Natural killer cell (primary cell): ENCODE results near the gene CEBPE. TPM values are rescaled to one million over a fixed set of nuclear protein-coding genes. Genes with fewer than 3 reads are reported as not detected.

ENCODE experiments used
- ATAC-seq, 3 donors: fragments of 150-1000 bp in 2 of 3; fragments of 200-7000 bp in 1 of 3; cut with Tn5 transposase; 1 replicate in 1 of 3; 2 replicates in 2 of 3; pipeline ENCODE4 v1.10.0; 2021; ENCODE audit warnings: mild to moderate bottlenecking in 2 of 3, moderate library complexity in 2 of 3
- DNase-seq, 2 donors: peaks; one replicate each; pipeline versions ENCODE4 v3.0.0 to v3.0.0-alpha.2; 2013 to 2021; ENCODE audit warnings: mixed read lengths in 1 of 2
- H3K27ac ChIP-seq: one replicate; pipeline ENCODE4 v1.5.1; 2013; ENCODE audit warnings: mild to moderate bottlenecking, low read length
- H3K27me3 ChIP-seq: one replicate; pipeline ENCODE4 v1.6.1; 2013; ENCODE audit warnings: low read length; ENCODE audit not compliant: control insufficient read depth, insufficient read depth
- H3K36me3 ChIP-seq: one replicate; pipeline ENCODE4 v1.6.1; 2013; ENCODE audit warnings: low read length; ENCODE audit not compliant: control insufficient read depth, insufficient read depth
- H3K4me1 ChIP-seq: one replicate; pipeline ENCODE4 v1.6.1; 2013; ENCODE audit warnings: low read length; ENCODE audit not compliant: control insufficient read depth, insufficient read depth
- H3K4me3 ChIP-seq: one replicate; pipeline ENCODE4 v1.5.1; 2013; ENCODE audit warnings: low read length
- H3K9me3 ChIP-seq: one replicate; pipeline ENCODE4 v1.6.1; 2013; ENCODE audit warnings: low read length; ENCODE audit not compliant: control insufficient read depth, insufficient read depth
- H3K27ac Mint-ChIP-seq, 2 donors: one replicate each; pipeline ENCODE4 v1.8.0; 2022; ENCODE audit warnings: mild to moderate bottlenecking in 2 of 2, mixed read lengths in 2 of 2, moderate library complexity in 1 of 2
- H3K27me3 Mint-ChIP-seq, 2 donors: one replicate each; pipeline ENCODE4 v1.8.0; 2022; ENCODE audit warnings: low read depth in 2 of 2, mixed read lengths in 2 of 2
- H3K36me3 Mint-ChIP-seq: one replicate; pipeline ENCODE4 v1.8.0; 2022; ENCODE audit warnings: mixed read lengths
- H3K4me1 Mint-ChIP-seq, 2 donors: one replicate each; pipeline ENCODE4 v1.8.0; 2022; ENCODE audit warnings: mixed read lengths in 2 of 2
- H3K4me3 Mint-ChIP-seq: one replicate; pipeline ENCODE4 v1.8.0; 2022; ENCODE audit warnings: mild to moderate bottlenecking, moderate library complexity, mixed read lengths
- H3K9me3 Mint-ChIP-seq, 2 donors: one replicate each; pipeline ENCODE4 v1.8.0; 2022; ENCODE audit warnings: mixed read lengths in 2 of 2
- CTCF ChIP-seq: fragments of 200-600 bp; IDR thresholded peaks from one replicate; pipeline ENCODE4 v1.8.0; 2022; ENCODE audit warnings: antibody characterized with exemption
- WGBS: methylation state at CpG from one replicate; pipeline ENCODE4 v1.1.7; 2013; ENCODE audit warnings: missing lambda C conversion rate; ENCODE audit not compliant: insufficient coverage; 5-methylcytosine and 5-hydroxymethylcytosine counted together
- intact Hi-C: fragments of 100-400 bp; cut with micrococcal nuclease; formaldehyde crosslinking; loops from one replicate; pipeline ENCODE4 v1.14.2; 2022
- total RNA-seq, 4 donors: library from RNA; stranded (reverse); fragments of 120-200 nt in 1 of 4; gene quantifications; one replicate each; pipeline versions ENCODE4 v1.2.3 to v1.2.4, GENCODE V29; 2013 to 2022

CEBPE gene
- total RNA-seq, 3 donors from 2014 or later (not counting 1 experiment from before 2014, with no cell fraction given) = not detected

- H3K4me1 Mint-ChIP-seq = peaks cover 27 to 34% of the 10 kb centered on the region in 2 donors
- Histone ChIP-seq H3K9me3 (no peaks in the 10 kb centered on the region), H3K4me1 (peaks cover 29% of the 10 kb centered on the region), H3K36me3 (peaks cover 55% of the 10 kb centered on the region), H3K4me3 (peak overlapping the region; percentile 56), H3K27me3 (no peaks in the 10 kb centered on the region), H3K27ac (peak overlapping the region; percentile 50)
- H3K9me3 Mint-ChIP-seq = no peaks in the 10 kb centered on the region
- H3K27me3 Mint-ChIP-seq = no peaks in the 10 kb centered on the region
- intact Hi-C loops = loop anchor here (2.0 kb wide), 1 partner anchor 23 kb away; the partner anchor contains the start of genes ACIN1 and C14orf119
- TF ChIP-seq CTCF = no peak
- peak overlapping the region; percentile 61 to 91 for H3K27ac Mint-ChIP-seq
- H3K4me3 Mint-ChIP-seq = peak overlapping the region; percentile 91
- no peaks in the 10 kb centered on the region for H3K36me3 Mint-ChIP-seq
- WGBS = 2% methylated on average over 13 of the region's 14 CpGs
- peak; percentile 58 to 88 for DNase-seq
- ATAC-seq = peak; percentile 85 to 90 (median 90)
These were observed 47.7 kb downstream of the CEBPE start for GRCh38 chr14:23071244-23071920.

- TF ChIP-seq CTCF = no peak
- Histone ChIP-seq H3K4me3 (peak overlapping the region; percentile 56), H3K4me1 (peaks cover 29% of the 10 kb centered on the region), H3K27ac (peak overlapping the region; percentile 50), H3K27me3 (no peaks in the 10 kb centered on the region), H3K36me3 (peaks cover 57% of the 10 kb centered on the region), H3K9me3 (no peaks in the 10 kb centered on the region)
- 23% methylated on average over 7 of the region's 10 CpGs for WGBS
- peaks cover 27 to 41% of the 10 kb centered on the region in 2 donors for H3K4me1 Mint-ChIP-seq
- peak overlapping the region; percentile 61 to 91 for H3K27ac Mint-ChIP-seq
- intact Hi-C loops = loop anchor here (2.0 kb wide), 1 partner anchor 24 kb away; the partner anchor contains the start of genes ACIN1 and C14orf119
- no peaks in the 10 kb centered on the region for H3K27me3 Mint-ChIP-seq
- no peak for DNase-seq
- ATAC-seq = no peak
- peak overlapping the region; percentile 91 for H3K4me3 Mint-ChIP-seq
- no peaks in the 10 kb centered on the region for H3K36me3 Mint-ChIP-seq
- no peaks in the 10 kb centered on the region for H3K9me3 Mint-ChIP-seq
These were observed 48.6 kb downstream of the CEBPE start for GRCh38 chr14:23070262-23071129.

- Histone ChIP-seq H3K27ac (no peak overlapping the region), H3K4me1 (peaks cover 29% of the 10 kb centered on the region), H3K9me3 (no peaks in the 10 kb centered on the region), H3K36me3 (peaks cover 54% of the 10 kb centered on the region), H3K4me3 (no peak overlapping the region), H3K27me3 (no peaks in the 10 kb centered on the region)
- Mint-ChIP-seq H3K36me3 (no peaks in the 10 kb centered on the region), H3K27ac (peak overlapping the region; percentile 72 to 78), H3K9me3 (no peaks in the 10 kb centered on the region), H3K27me3 (no peaks in the 10 kb centered on the region), H3K4me3 (no peak overlapping the region), H3K4me1 (peaks cover 27 to 41% of the 10 kb centered on the region in 2 donors)
- ATAC-seq (no peak), DNase-seq (no peak)
- TF ChIP-seq CTCF = no peak
- intact Hi-C loops = loop anchor here (1.0 kb wide), 1 partner anchor 40 kb away; no protein-coding TSS in a partner anchor
- 88% methylated on average over 1 of the region's 4 CpGs for whole genome bisulfite sequencing
These were observed 49.6 kb downstream of the CEBPE start for GRCh38 chr14:23069413-23069806.
